ENCODE measurements around the gene PPFIBP2.

- TF ChIP-seq RARB (CRISPR knock-in tag; IDR thresholded peaks at IDR 0.05) (no peak), ARNTL (CRISPR knock-in tag; IDR thresholded peaks at IDR 0.05; ENCODE audit: borderline replicate concordance, low read depth) (no peak), GLIS3 (CRISPR knock-in tag; IDR thresholded peaks at IDR 0.05) (no peak)
- TF ChIP-seq, protein P1, sequence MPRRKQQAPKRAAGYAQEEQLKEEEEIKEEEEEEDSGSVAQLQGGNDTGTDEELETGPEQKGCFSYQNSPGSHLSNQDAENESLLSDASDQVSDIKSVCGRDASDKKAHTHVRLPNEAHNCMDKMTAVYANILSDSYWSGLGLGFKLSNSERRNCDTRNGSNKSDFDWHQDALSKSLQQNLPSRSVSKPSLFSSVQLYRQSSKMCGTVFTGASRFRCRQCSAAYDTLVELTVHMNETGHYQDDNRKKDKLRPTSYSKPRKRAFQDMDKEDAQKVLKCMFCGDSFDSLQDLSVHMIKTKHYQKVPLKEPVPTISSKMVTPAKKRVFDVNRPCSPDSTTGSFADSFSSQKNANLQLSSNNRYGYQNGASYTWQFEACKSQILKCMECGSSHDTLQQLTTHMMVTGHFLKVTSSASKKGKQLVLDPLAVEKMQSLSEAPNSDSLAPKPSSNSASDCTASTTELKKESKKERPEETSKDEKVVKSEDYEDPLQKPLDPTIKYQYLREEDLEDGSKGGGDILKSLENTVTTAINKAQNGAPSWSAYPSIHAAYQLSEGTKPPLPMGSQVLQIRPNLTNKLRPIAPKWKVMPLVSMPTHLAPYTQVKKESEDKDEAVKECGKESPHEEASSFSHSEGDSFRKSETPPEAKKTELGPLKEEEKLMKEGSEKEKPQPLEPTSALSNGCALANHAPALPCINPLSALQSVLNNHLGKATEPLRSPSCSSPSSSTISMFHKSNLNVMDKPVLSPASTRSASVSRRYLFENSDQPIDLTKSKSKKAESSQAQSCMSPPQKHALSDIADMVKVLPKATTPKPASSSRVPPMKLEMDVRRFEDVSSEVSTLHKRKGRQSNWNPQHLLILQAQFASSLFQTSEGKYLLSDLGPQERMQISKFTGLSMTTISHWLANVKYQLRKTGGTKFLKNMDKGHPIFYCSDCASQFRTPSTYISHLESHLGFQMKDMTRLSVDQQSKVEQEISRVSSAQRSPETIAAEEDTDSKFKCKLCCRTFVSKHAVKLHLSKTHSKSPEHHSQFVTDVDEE (CRISPR knock-in tag; IDR thresholded peaks at IDR 0.05): no peak
Measured at GRCh38 chr11:7683571-7683970, 169.8 kb downstream of the PPFIBP2 start.

Data from SK-N-SH treated with all-trans-retinoic acid at 6 μM for 48 hours (cell line).